ENCODE data around the gene CYP1A2. TPM values are rescaled to one million over a fixed set of nuclear protein-coding genes. Genes with fewer than 3 reads are reported as not detected.
"Not testable (repeated sequence)": the region's sequence is repeated elsewhere in the genome, so short reads cannot be mapped to it uniquely, and the experiment has no call there.

CYP1A2 gene
- total RNA-seq, 4 donors from 2014 or later, result not detected

DNA sequence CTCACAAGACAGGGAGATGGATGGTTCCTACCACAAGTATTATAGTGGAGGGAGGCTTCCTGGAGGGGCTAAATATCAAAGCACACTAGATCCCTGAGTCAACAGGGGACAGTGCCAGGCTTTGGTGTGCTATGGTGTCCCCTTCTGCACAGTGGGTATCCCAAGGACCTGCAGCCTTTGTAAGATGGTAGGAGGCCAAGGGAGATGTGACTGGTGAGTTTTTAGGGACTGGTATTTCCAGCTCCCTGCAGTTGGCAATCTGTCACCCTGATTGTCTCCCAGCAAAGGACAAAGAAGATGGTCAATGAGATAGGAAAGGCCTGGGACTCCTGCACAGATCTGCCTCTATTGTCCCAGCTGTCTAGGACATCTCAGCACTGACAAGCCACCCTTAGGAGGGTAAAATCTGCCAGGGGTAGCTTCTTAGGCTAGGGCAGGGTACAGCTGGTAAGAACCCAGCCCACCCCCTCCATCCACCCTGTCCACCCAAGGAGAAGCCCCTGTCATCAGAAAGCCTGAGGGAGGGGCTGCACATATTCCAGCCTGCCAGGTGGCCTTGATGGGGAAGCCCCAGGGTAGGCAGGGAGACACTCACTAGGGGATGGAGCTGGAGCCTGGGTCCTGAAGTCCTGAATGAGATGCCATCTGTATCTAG lies 23.9 kb upstream of the CYP1A2 start:
- peaks cover 23% of the 10 kb centered on the region for H3K4me1 ChIP-seq
- H3K27me3 ChIP-seq, result peaks cover 33% of the 10 kb centered on the region
- no peak overlapping the region for H3K27ac ChIP-seq
- H3K4me3 ChIP-seq, result no peak overlapping the region
- no peaks in the 10 kb centered on the region for H3K36me3 ChIP-seq
- DNase-seq (ENCODE audit: low spot score in 2 of 2), result peak; percentile 18 to 69
- H3K9me3 ChIP-seq, result no peaks in the 10 kb centered on the region
- TF ChIP-seq EP300 (IDR thresholded peaks at IDR 0.05), result no peak

DNA sequence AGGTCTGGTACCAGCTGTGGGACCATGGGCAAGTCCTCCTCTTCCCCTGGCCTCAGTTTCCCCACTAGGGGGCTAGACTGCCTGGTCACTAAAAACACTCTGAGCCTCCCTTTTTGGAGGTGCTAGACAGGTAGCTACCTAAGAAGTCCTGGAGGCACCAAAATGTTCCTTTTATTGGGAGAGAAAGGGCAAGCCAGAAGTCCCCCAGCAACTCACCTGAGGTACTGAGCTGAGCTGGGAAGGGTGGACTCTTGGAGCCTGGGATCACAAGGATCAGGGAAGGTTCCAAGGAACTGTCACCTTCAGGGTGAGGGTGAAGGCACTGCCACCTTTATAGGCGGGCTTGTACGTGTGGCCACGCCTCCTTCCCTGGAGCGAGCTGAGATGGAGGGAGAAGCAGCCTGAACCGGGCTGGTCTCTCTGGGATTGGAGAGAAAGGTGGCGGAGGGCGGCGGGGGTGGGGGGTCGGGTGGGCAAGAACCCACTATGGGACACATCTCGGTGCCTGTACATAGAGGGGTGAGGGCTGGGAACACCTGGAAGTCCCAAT lies 23.3 kb upstream of the CYP1A2 start, which contains the start of gene CYP1A1:
CYP1A1 (minus strand) TSS at position 304 of the 550 bp plus-strand sequence. CDS start 2,431 bp downstream, outside the sequence.
- H3K27ac ChIP-seq, result no peak within 1 kb of the TSS
- peak within 1 kb of the TSS; percentile 59 for H3K4me3 ChIP-seq
- WGBS, result 7% methylated on average over 8 of the region's 10 CpGs
- peaks cover 39% of the 10 kb centered on the region for H3K27me3 ChIP-seq
- no peaks in the 10 kb centered on the region for H3K36me3 ChIP-seq
- peak in 1 of 2 donors; percentile 65 for DNase-seq (ENCODE audit: low spot score in 2 of 2)
- TF ChIP-seq, protein P1, sequence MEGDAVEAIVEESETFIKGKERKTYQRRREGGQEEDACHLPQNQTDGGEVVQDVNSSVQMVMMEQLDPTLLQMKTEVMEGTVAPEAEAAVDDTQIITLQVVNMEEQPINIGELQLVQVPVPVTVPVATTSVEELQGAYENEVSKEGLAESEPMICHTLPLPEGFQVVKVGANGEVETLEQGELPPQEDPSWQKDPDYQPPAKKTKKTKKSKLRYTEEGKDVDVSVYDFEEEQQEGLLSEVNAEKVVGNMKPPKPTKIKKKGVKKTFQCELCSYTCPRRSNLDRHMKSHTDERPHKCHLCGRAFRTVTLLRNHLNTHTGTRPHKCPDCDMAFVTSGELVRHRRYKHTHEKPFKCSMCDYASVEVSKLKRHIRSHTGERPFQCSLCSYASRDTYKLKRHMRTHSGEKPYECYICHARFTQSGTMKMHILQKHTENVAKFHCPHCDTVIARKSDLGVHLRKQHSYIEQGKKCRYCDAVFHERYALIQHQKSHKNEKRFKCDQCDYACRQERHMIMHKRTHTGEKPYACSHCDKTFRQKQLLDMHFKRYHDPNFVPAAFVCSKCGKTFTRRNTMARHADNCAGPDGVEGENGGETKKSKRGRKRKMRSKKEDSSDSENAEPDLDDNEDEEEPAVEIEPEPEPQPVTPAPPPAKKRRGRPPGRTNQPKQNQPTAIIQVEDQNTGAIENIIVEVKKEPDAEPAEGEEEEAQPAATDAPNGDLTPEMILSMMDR (IDR thresholded peaks at IDR 0.05), result no peak
- TF ChIP-seq POLR2AphosphoS5 (IDR thresholded peaks at IDR 0.05) (no peak), POLR2A (IDR thresholded peaks at IDR 0.05) (no peak), EP300 (IDR thresholded peaks at IDR 0.05) (no peak)
- H3K4me1 ChIP-seq, result peaks cover 23% of the 10 kb centered on the region
- H3K9me3 ChIP-seq, result no peaks in the 10 kb centered on the region

DNA sequence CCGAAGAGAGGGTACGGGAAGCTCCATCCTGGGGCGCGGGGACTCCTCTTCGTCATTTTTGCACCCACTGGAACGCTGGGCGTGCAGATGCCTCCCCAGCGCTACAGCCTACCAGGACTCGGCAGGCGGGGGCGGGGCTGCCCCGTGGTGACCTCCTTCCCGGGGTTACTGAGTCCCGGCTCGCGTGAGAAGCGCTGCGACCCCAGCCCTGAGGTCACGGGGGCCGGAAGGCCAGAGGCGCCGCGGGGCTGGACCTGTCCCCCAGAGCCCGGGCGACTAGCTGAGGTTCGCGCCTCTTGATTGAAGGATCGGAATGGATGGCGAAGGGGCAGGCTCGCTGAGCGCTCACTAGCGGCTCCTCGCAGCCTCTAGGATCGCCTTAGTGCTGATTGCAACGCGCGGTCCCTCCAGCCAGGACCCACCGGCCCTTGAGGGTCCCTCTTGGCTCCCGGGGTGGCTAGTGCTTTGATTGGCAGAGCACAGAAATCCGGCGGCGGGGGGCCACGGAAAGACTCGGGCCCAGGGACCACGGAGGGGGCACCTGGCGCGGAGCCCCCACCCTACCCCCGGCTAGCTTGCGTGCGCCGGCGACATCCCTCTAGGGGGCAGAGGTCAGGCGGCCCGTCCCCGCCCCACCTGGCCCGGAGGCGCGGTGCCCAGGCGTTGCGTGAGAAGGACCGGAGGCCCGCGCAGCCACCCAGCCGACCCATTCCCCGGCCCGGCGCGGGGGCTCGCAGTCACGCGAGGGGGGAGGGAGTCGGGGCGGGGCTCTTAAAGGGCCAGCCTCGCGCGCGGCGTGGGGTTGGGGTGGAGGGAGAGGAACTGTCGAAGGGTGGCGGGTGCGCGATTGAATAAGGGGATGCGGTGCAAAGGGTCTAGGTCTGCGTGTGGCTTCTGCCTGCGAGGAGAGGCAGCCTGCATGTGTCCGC lies 22.5 kb upstream of the CYP1A2 start:
- no peaks in the 10 kb centered on the region for H3K36me3 ChIP-seq
- H3K4me1 ChIP-seq, result peaks cover 23% of the 10 kb centered on the region
- WGBS, result 2% methylated on average over 18 of the region's 86 CpGs
- H3K4me3 ChIP-seq, result peak overlapping the region; percentile 59
- TF ChIP-seq POLR2A (IDR thresholded peaks at IDR 0.05) (no peak), EP300 (IDR thresholded peaks at IDR 0.05) (no peak), POLR2AphosphoS5 (IDR thresholded peaks at IDR 0.05) (no peak)
- TF ChIP-seq, protein P1 (IDR thresholded peaks at IDR 0.05), result no peak
- H3K27ac ChIP-seq, result no peak overlapping the region
- DNase-seq (ENCODE audit: low spot score in 2 of 2), result peak; percentile 73 to 79
- H3K27me3 ChIP-seq, result peaks cover 47% of the 10 kb centered on the region
- no peaks in the 10 kb centered on the region for H3K9me3 ChIP-seq

DNA sequence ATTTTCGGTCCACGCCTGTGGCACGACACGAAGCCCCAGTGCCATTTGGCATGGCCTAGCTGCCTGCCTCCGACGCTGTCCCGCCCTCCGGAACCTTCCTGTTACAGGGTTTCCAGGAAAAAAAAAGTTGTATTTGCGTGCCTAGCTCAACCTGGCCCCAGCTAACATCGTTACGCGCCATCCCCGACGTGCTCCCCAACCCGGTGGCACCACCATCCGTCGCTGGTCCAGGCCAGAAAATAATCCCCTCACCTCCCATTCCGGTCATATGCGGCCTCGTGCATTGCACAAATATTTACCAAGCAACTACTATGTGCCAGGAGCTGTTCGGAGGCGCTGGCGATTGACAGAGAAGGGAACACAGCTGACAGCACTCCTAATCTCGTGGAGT lies 21.9 kb upstream of the CYP1A2 start:
- peaks cover 53% of the 10 kb centered on the region for H3K27me3 ChIP-seq
- H3K36me3 ChIP-seq, result no peaks in the 10 kb centered on the region
- 34% methylated on average over 24 of the region's 24 CpGs for WGBS
- no peak overlapping the region for H3K27ac ChIP-seq
- peak in 1 of 2 donors; percentile 35 for DNase-seq (ENCODE audit: low spot score in 2 of 2)
- peak overlapping the region; percentile 59 for H3K4me3 ChIP-seq
- peaks cover 23% of the 10 kb centered on the region for H3K4me1 ChIP-seq
- TF ChIP-seq POLR2A (IDR thresholded peaks at IDR 0.05) (no peak), POLR2AphosphoS5 (IDR thresholded peaks at IDR 0.05) (no peak), EP300 (IDR thresholded peaks at IDR 0.05) (no peak)
- TF ChIP-seq, protein P1 (IDR thresholded peaks at IDR 0.05), result no peak
- H3K9me3 ChIP-seq, result no peaks in the 10 kb centered on the region

DNA sequence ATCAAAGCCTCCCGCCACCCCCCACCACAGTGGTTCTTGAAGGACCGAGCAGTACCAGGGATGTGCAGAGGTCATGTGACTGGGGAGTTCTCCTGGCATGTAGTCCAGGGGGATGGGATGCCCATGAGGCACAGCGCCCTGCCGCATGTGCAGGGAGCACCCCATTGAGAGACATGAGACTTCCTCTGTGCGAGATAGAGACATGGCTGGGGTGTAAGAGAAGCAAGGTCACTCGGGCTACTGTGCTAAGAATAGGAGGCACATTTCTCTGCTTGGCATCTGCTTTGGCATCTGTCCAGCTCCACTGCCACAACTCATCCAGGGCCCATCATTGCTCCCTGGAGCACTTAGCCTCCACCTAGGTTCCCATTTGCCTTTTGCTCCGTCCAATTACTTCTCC lies 20.9 kb upstream of the CYP1A2 start:
- no peak overlapping the region for H3K4me3 ChIP-seq
- peaks cover 62% of the 10 kb centered on the region for H3K27me3 ChIP-seq
- no peak overlapping the region for H3K27ac ChIP-seq
- no peaks in the 10 kb centered on the region for H3K36me3 ChIP-seq
- peaks cover 23% of the 10 kb centered on the region for H3K4me1 ChIP-seq
- TF ChIP-seq POLR2AphosphoS5 (IDR thresholded peaks at IDR 0.05) (no peak), POLR2A (IDR thresholded peaks at IDR 0.05) (no peak), EP300 (IDR thresholded peaks at IDR 0.05) (no peak)
- TF ChIP-seq, protein P1 (IDR thresholded peaks at IDR 0.05), result no peak
- no peaks in the 10 kb centered on the region for H3K9me3 ChIP-seq
- 64% methylated on average over 7 of the region's 7 CpGs for WGBS
- peak; percentile 34 to 35 for DNase-seq (ENCODE audit: low spot score in 2 of 2)

DNA sequence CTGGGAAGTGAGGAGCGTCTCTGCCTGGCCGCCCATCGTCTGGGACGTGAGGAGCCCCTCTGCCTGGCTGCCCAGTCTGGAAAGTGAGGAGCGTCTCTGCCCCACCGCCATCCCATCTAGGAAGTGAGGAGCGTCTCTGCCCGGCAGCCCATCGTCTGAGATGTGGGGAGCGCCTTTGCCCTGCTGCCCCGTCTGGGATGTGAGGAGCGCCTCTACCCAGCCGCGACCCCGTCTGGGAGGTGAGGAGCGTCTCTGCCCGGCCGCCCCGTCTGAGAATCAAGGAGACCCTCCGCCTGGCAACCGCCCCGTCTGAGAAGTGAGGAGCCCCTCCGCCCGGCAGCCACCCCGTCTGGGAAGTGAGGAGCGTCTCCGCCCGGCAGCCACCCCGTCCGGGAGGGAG lies 19.9 kb upstream of the CYP1A2 start:
- not testable (repeated sequence) for H3K36me3 ChIP-seq, H3K4me3 ChIP-seq, H3K9me3 ChIP-seq, H3K27ac ChIP-seq
- Histone ChIP-seq H3K4me1 (peaks cover 23% of the 10 kb centered on the region), H3K27me3 (peaks cover 70% of the 10 kb centered on the region)
- WGBS, result no CpG with 5 or more reads among the region's 30 CpGs
- peak; percentile 40 to 53 for DNase-seq (ENCODE audit: low spot score in 2 of 2)

DNA sequence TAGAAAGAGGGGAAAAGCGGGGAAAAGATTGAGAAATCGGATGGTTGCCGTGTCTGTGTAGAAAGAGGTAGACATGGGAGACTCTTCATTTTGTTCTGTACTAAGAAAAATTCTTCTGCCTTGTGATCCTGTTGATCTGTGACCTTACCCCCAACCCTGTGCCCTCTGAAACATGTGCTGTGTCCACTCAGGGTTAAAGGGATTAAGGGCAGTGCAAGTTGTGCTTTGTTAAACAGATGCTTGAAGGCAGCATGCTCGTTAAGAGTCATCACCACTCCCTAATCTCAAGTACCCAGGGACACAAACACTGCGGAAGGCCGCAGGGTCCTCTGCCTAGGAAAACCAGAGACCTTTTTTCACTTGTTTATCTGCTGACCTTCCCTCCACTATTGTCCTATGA lies 19.3 kb upstream of the CYP1A2 start:
- H3K36me3 ChIP-seq; DNase-seq (ENCODE audit: low spot score in 2 of 2); H3K4me3 ChIP-seq; H3K9me3 ChIP-seq; H3K27ac ChIP-seq: not testable (repeated sequence)
- 73% methylated on average over 6 of the region's 6 CpGs for WGBS
- Histone ChIP-seq H3K27me3 (peaks cover 77% of the 10 kb centered on the region), H3K4me1 (peaks cover 23% of the 10 kb centered on the region)
